ENCODE measurements around the gene RUNX3. TPM values are rescaled to one million over a fixed set of nuclear protein-coding genes. Genes with fewer than 3 reads are reported as not detected.

RUNX3 gene
- total RNA-seq, 1 experiment from 2014 or later = 22.6 TPM

- no TSS peak for BruUV-seq (replicated peaks)
- Histone ChIP-seq H3K4me3 (replicated peaks in 1 of 2; ENCODE audit: low read depth in 1 of 2, low read length in 2 of 2) (no peak overlapping the region), H3K4me1 (ENCODE audit: control insufficient read depth in 1 of 2, insufficient read depth in 2 of 2, low read length in 2 of 2) (peaks cover 0 to 17% of the 10 kb centered on the region in 2 experiments; a peak in 2 of 4 replicates), H3K4me2 (ENCODE audit: low read length) (no peak overlapping the region), H3K9me3 (ENCODE audit: control insufficient read depth in 1 of 2, insufficient read depth in 1 of 2, low read depth in 1 of 2, low read length in 2 of 2) (no peaks in the 10 kb centered on the region), H3K27me3 (ENCODE audit: insufficient read depth, low read length) (no peaks in the 10 kb centered on the region), H3K9ac (ENCODE audit: low read length) (no peak overlapping the region), H3K36me3 (ENCODE audit: control insufficient read depth in 1 of 2, insufficient read depth in 2 of 2, low read length in 2 of 2) (no peaks in the 10 kb centered on the region), H3K27ac (ENCODE audit: low read depth, low read length) (no peak overlapping the region), H3K79me2 (ENCODE audit: insufficient read depth, low read length) (no peaks in the 10 kb centered on the region), H3K9me2 (ENCODE audit: insufficient read depth) (no peaks in the 10 kb centered on the region), H2AFZ (ENCODE audit: low read depth, low read length, poor library complexity, severe bottlenecking) (no peak overlapping the region), H4K20me1 (ENCODE audit: insufficient read depth) (no peaks in the 10 kb centered on the region)
- ChIA-PET POLR2A (no interaction called here), CTCF (no interaction called here), RAD21 (ENCODE audit: low non-redundant PET in 1 of 2, low total read pairs in 2 of 2, uncharacterized antibody in 2 of 2, unreplicated experiment in 2 of 2) (no interaction called here)
- DNase-seq (ENCODE audit: low read depth, low spot score) (no peak), ATAC-seq (no peak)
- intact Hi-C loops (cut with micrococcal nuclease) = no loop called here
- TF ChIP-seq CEBPB (IDR thresholded peaks at IDR 0.05; ENCODE audit: low read depth) = no peak
- TF ChIP-seq JUND (IDR thresholded peaks at IDR 0.05) = no peak
- TF ChIP-seq EZH2 (IDR thresholded peaks at IDR 0.05) = no peak
- no peak for TF ChIP-seq MAX (IDR thresholded peaks at IDR 0.05)
Observed at GRCh38 chr1:24963943-24964693, 34.0 kb upstream of the RUNX3 start.

DNA sequence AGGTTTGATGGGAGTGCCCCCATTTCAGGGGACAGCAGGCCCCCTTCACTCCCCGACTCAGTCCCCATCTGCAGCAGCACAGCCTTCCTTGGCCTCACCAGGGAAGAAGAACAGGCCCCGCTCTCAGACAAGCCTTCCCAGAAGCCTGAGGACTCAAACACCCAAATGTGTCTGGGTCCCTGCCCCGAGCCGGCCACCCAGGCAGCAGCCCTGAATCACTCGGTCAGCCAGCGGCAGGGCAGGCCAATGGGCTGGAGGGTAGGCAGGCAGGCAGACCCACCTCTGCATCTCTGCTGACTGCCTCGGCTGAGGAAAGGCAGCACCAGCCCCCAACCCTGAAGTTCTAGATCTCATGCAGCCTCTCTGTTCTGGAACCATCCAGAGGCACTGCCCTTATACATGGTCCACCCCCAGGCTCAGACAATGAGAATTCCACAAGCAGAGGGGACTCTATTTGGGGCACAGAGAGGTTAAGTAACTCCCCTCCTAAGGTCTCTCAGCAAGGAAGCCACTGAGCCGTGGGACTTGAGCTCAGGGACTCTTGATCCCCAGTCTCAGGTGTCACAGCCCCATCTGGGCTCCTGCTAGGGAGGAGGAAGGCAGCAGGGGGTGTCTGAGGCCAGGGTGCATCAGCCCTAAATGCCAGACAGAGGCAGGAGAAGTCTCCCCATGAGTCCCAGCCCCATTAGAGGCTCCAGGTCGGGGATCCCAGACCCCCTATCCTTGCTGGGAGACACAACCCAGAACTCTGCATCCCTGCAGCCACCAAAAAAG, 33.2 kb upstream of the RUNX3 start:
- no peak for TF ChIP-seq POLR2A (IDR thresholded peaks at IDR 0.05; ENCODE audit: borderline replicate concordance, extremely low read depth, insufficient read depth, insufficient read length)
- no peak for TF ChIP-seq YY1 (IDR thresholded peaks at IDR 0.05; ENCODE audit: extremely low read depth, insufficient replicate concordance, low read depth, low read length)
- TF ChIP-seq ZFX (IDR thresholded peaks at IDR 0.05) = no peak
- TF ChIP-seq ELF1 (IDR thresholded peaks at IDR 0.05; ENCODE audit: borderline replicate concordance, low read depth) = no peak
- TF ChIP-seq, protein P1, sequence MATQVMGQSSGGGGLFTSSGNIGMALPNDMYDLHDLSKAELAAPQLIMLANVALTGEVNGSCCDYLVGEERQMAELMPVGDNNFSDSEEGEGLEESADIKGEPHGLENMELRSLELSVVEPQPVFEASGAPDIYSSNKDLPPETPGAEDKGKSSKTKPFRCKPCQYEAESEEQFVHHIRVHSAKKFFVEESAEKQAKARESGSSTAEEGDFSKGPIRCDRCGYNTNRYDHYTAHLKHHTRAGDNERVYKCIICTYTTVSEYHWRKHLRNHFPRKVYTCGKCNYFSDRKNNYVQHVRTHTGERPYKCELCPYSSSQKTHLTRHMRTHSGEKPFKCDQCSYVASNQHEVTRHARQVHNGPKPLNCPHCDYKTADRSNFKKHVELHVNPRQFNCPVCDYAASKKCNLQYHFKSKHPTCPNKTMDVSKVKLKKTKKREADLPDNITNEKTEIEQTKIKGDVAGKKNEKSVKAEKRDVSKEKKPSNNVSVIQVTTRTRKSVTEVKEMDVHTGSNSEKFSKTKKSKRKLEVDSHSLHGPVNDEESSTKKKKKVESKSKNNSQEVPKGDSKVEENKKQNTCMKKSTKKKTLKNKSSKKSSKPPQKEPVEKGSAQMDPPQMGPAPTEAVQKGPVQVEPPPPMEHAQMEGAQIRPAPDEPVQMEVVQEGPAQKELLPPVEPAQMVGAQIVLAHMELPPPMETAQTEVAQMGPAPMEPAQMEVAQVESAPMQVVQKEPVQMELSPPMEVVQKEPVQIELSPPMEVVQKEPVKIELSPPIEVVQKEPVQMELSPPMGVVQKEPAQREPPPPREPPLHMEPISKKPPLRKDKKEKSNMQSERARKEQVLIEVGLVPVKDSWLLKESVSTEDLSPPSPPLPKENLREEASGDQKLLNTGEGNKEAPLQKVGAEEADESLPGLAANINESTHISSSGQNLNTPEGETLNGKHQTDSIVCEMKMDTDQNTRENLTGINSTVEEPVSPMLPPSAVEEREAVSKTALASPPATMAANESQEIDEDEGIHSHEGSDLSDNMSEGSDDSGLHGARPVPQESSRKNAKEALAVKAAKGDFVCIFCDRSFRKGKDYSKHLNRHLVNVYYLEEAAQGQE (IDR thresholded peaks at IDR 0.05; ENCODE audit: low read depth) = no peak
- TF ChIP-seq POLR2AphosphoS5 (IDR thresholded peaks at IDR 0.05; ENCODE audit: low read depth, low read length) = no peak
- no peak for TF ChIP-seq EGR1 (IDR thresholded peaks at IDR 0.05; ENCODE audit: low read depth)
- no peak for TF ChIP-seq SRF (IDR thresholded peaks at IDR 0.05; ENCODE audit: low read depth)
- intact Hi-C loops (cut with micrococcal nuclease) = no loop called here
- no peaks in the 10 kb centered on the region for H3K36me3 ChIP-seq (ENCODE audit: control insufficient read depth in 1 of 2, insufficient read depth in 2 of 2, low read length in 2 of 2)
- CTCF ChIA-PET = no interaction called here
- H2AFZ ChIP-seq (ENCODE audit: low read depth, low read length, poor library complexity, severe bottlenecking) = no peak overlapping the region
- no peak overlapping the region for H3K4me3 ChIP-seq (replicated peaks in 1 of 2; ENCODE audit: low read depth in 1 of 2, low read length in 2 of 2)
- H3K4me2 ChIP-seq (ENCODE audit: low read length) = no peak overlapping the region
- RAD21 ChIA-PET (ENCODE audit: low non-redundant PET in 1 of 2, low total read pairs in 2 of 2, uncharacterized antibody in 2 of 2, unreplicated experiment in 2 of 2) = no interaction called here
- DNase-seq (ENCODE audit: low read depth, low spot score) = no peak
- POLR2A ChIA-PET = no interaction called here
- no peak overlapping the region for H3K27ac ChIP-seq (ENCODE audit: low read depth, low read length)
- no peaks in the 10 kb centered on the region for H3K27me3 ChIP-seq (ENCODE audit: insufficient read depth, low read length)
- no peak for ATAC-seq
- no peaks in the 10 kb centered on the region for H4K20me1 ChIP-seq (ENCODE audit: insufficient read depth)
- no TSS peak for BruUV-seq (replicated peaks)
- no peak overlapping the region for H3K9ac ChIP-seq (ENCODE audit: low read length)
- H3K4me1 ChIP-seq (ENCODE audit: control insufficient read depth in 1 of 2, insufficient read depth in 2 of 2, low read length in 2 of 2) = peaks cover 0 to 12% of the 10 kb centered on the region in 2 experiments; a peak in 2 of 4 replicates
- no peaks in the 10 kb centered on the region for H3K9me2 ChIP-seq (ENCODE audit: insufficient read depth)
- no peaks in the 10 kb centered on the region for H3K9me3 ChIP-seq (ENCODE audit: control insufficient read depth in 1 of 2, insufficient read depth in 1 of 2, low read depth in 1 of 2, low read length in 2 of 2)
- H3K79me2 ChIP-seq (ENCODE audit: insufficient read depth, low read length) = no peaks in the 10 kb centered on the region
